ENCODE measurements around the gene RNU1-3. TPM values are rescaled to one million over a fixed set of nuclear protein-coding genes. Genes with fewer than 3 reads are reported as not detected.

The RNU1-3 gene
- total and polyA plus RNA-seq, 2 of the 8 experiments (the other 6 are each of a cell fraction or from before 2014, with no cell fraction given), result 145 to 1,303 TPM

DNA sequence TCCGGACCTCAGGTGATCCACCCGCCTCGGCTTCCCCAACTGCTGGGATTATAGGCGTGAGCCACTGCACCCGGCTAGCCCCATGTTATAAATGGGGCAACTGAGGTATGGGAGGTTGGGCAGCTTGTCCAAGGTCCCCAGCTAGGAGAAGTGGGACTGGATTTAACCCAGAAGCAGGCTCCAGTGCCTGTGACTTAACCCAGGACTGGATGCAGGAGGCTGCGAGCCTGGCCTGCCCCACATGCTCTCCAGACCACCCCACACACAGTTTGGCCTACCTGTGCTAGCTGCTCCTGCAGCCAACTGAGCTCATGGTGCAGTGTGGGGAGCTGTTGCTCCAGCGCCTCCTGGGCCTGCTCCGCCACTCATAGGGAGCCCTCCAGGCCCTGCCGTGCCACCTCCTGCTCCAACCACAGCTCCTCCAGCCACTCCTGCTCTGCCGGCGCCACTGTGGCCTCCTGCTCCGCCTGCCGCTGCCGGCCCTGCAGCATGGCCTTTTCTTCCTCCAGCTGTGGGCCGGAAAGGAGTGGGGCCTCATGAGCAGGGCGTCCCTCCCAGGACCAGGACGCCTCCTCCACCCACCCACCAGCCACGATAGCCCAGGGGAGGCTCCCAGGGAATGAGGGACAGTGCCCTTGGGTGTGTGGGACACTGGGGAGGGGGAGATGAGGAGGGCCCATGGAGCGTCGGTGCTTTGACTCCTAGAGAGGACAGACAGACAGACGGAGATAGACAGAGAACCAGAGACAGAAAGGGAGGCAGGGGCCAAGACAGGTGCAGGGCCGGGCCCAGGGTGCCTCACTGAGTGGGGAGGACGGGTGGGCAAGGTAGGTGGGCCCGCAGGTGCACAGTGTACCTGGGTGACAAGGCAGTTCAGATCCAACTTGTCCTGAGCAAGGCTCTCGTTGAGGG is 41.0 kb downstream of the RNU1-3 start:
- H3K23me2 ChIP-seq (ENCODE audit: low read depth, low read length), result no peaks in the 10 kb centered on the region
- no peak overlapping the region for H2BK120ac ChIP-seq (replicated peaks; ENCODE audit: low read depth, low read length)
- no peak overlapping the region for H4K8ac ChIP-seq (ENCODE audit: extremely low read depth, insufficient read depth, low read length)
- no peak overlapping the region for H3K4me3 ChIP-seq (ENCODE audit: extremely low read depth in 1 of 4, insufficient read depth in 2 of 4, low read depth in 3 of 4, low read length in 4 of 4)
- no peak overlapping the region for H3K23ac ChIP-seq (ENCODE audit: insufficient read length)
- H3K18ac ChIP-seq (ENCODE audit: extremely low read depth, low read length), result no peak overlapping the region
- peak overlapping the region; percentile 3 for H2BK5ac ChIP-seq (ENCODE audit: low read depth, low read length)
- H2BK12ac ChIP-seq (ENCODE audit: low read depth, low read length), result no peak overlapping the region; the same call in 1 of the 2 replicates
- 91% methylated on average over 25 of the region's 25 CpGs; no CpG with 5 or more reads in 1 of the 2 experiments for WGBS, 2 experiments (ENCODE audit: extremely low coverage in 1 of 2, insufficient coverage in 1 of 2, insufficient read length in 1 of 2, insufficient replicate concordance in 2 of 2, low coverage in 1 of 2, low lambda C conversion rate in 2 of 2, missing lambda C conversion rate in 1 of 2)
- H3K27ac ChIP-seq (ENCODE audit: low read depth, low read length), result no peak overlapping the region
- no peaks in the 10 kb centered on the region for H3K9me3 ChIP-seq (ENCODE audit: insufficient read depth in 2 of 2, low read depth in 1 of 2, low read length in 1 of 2)
- H3K36me3 ChIP-seq (ENCODE audit: control insufficient read depth in 2 of 4, insufficient read depth in 4 of 4, low read length in 3 of 4), result peaks cover 3 to 17% (median 10%) of the 10 kb centered on the region in 4 experiments; a peak in 4 of 8 replicates
- DNase-seq (ENCODE audit: low read depth in 1 of 2, low spot score in 2 of 2) (peak in 1 of 2 experiments; percentile 72), FAIRE-seq (no peak)
- H3K14ac ChIP-seq (ENCODE audit: insufficient read length), result no peak overlapping the region
- 0 out of 2 replicates have a peak overlapping the region, but pooled peaks have one; percentile 3 for H2BK15ac ChIP-seq (ENCODE audit: low read length)
- no peak overlapping the region; a peak in 1 of 7 replicates for H3K9ac ChIP-seq (replicated peaks in 1 of 4; ENCODE audit: extremely low read depth in 1 of 4, low read depth in 3 of 4, low read length in 3 of 4)
- H3K56ac ChIP-seq (replicated peaks; ENCODE audit: insufficient read length, low read depth, low read length), result no peak overlapping the region
- no peaks in the 10 kb centered on the region for H3K79me2 ChIP-seq (ENCODE audit: control insufficient read depth in 1 of 2, insufficient read depth in 2 of 2, low read length in 2 of 2)
- TF ChIP-seq, protein P1, sequence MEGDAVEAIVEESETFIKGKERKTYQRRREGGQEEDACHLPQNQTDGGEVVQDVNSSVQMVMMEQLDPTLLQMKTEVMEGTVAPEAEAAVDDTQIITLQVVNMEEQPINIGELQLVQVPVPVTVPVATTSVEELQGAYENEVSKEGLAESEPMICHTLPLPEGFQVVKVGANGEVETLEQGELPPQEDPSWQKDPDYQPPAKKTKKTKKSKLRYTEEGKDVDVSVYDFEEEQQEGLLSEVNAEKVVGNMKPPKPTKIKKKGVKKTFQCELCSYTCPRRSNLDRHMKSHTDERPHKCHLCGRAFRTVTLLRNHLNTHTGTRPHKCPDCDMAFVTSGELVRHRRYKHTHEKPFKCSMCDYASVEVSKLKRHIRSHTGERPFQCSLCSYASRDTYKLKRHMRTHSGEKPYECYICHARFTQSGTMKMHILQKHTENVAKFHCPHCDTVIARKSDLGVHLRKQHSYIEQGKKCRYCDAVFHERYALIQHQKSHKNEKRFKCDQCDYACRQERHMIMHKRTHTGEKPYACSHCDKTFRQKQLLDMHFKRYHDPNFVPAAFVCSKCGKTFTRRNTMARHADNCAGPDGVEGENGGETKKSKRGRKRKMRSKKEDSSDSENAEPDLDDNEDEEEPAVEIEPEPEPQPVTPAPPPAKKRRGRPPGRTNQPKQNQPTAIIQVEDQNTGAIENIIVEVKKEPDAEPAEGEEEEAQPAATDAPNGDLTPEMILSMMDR (IDR thresholded peaks at IDR 0.05; ENCODE audit: control extremely low read depth in 1 of 3, insufficient read depth in 1 of 3, low read depth in 1 of 3, low read length in 3 of 3), result peak in 1 of 3 experiments; percentile 12; a peak in 1 of 4 replicates
- TF ChIP-seq TAF7 (optimal IDR thresholded peaks at IDR 0.05; ENCODE audit: borderline replicate concordance, low read depth, low read length) (no peak), HDAC2 (IDR thresholded peaks at IDR 0.05; ENCODE audit: borderline replicate concordance in 1 of 2, low read depth in 2 of 2, low read length in 2 of 2) (0 out of 4 replicates have a peak, but pooled peaks of 1 of the 2 experiments have one; percentile 16)
- H2AK5ac ChIP-seq (ENCODE audit: low read depth, low read length), result no peak overlapping the region
- ChIA-PET CTCF (ENCODE audit: partially characterized antibody) (interaction anchor here (0.7 to 20.3 kb wide), 32 partner anchors 9 to 350 kb away, joined by 3 to 611 read pairs (median 4); partner anchors contain the start of genes CROCC and NBPF1), POLR2A (ENCODE audit: partially characterized antibody) (interaction anchor here (0.7 to 1.7 kb wide), 6 partner anchors 10 to 274 kb away, joined by 3 to 5 read pairs (median 3); partner anchors contain the start of gene NBPF1)
- no peak overlapping the region for H2AFZ ChIP-seq (ENCODE audit: low read length)
- no peak overlapping the region for H2BK20ac ChIP-seq (ENCODE audit: low read length)
- no peaks in the 10 kb centered on the region for H3K79me1 ChIP-seq (ENCODE audit: low read depth, low read length)
- no peak overlapping the region for H3K4me2 ChIP-seq (ENCODE audit: insufficient read depth in 1 of 2, low read depth in 2 of 2, low read length in 2 of 2)
- peaks cover 0 to 2% (median 0%) of the 10 kb centered on the region in 4 experiments; a peak in 3 of 7 replicates for H3K4me1 ChIP-seq (replicated peaks in 1 of 4; ENCODE audit: control insufficient read depth in 3 of 4, insufficient read depth in 4 of 4, low read length in 3 of 4)
- H4K5ac ChIP-seq (ENCODE audit: insufficient read length, low read depth, low read length), result no peak overlapping the region
- H4K91ac ChIP-seq (replicated peaks; ENCODE audit: insufficient read length, low read length), result no peak overlapping the region
- H3K4ac ChIP-seq (replicated peaks; ENCODE audit: insufficient read length, low read depth, low read length), result no peak overlapping the region
- H3K27me3 ChIP-seq (replicated peaks in 1 of 4; ENCODE audit: control insufficient read depth in 3 of 4, extremely low read depth in 1 of 4, insufficient read depth in 3 of 4, low read length in 3 of 4), result no peaks in the 10 kb centered on the region
- peaks cover 0 to 6% of the 10 kb centered on the region in 2 experiments for H4K20me1 ChIP-seq (replicated peaks in 1 of 2; ENCODE audit: control insufficient read depth in 1 of 2, insufficient read depth in 2 of 2, low read length in 2 of 2)

Data from H1 (cell line).